GM23248 (cell line): ENCODE results near the gene TNK1. TPM values are rescaled to one million over a fixed set of nuclear protein-coding genes. Genes with fewer than 3 reads are reported as not detected.
"Not testable (repeated sequence)": the region's sequence is repeated elsewhere in the genome, so short reads cannot be mapped to it uniquely, and the experiment has no call there.

Experiments
- DNase-seq: peaks from one replicate; pipeline ENCODE4 v3.0.0-alpha.2; 2015
- H2AFZ ChIP-seq: fragments of 200-600 bp; sonication (generic); 2 replicates; pipeline ENCODE4 v1.6.1; 2016; ENCODE audit warnings: antibody characterized with exemption
- H3F3A ChIP-seq: fragments of 200-600 bp; sonication (generic); 2 replicates; pipeline ENCODE4 v1.6.1; 2016; ENCODE audit warnings: mild to moderate bottlenecking, antibody characterized with exemption, mixed run types; ENCODE audit not compliant: insufficient read depth
- H3K27ac ChIP-seq: fragments of 200-600 bp; sonication (generic); 2 replicates; pipeline ENCODE4 v1.5.1; 2016; ENCODE audit warnings: mild to moderate bottlenecking
- H3K27me3 ChIP-seq: fragments of 200-600 bp; sonication (generic); replicated peaks from 2 replicates; pipeline ENCODE4 v1.6.1; 2016; ENCODE audit warnings: mild to moderate bottlenecking; ENCODE audit not compliant: insufficient read depth
- H3K36me3 ChIP-seq: fragments of 200-600 bp; sonication (generic); 2 replicates; pipeline ENCODE4 v1.6.1; 2016; ENCODE audit warnings: low read depth, mild to moderate bottlenecking
- H3K4me1 ChIP-seq: fragments of 200-600 bp; sonication (generic); 2 replicates; pipeline ENCODE4 v1.6.1; 2016; ENCODE audit warnings: mild to moderate bottlenecking; ENCODE audit not compliant: insufficient read depth
- H3K4me2 ChIP-seq: fragments of 200-600 bp; sonication (generic); one replicate; pipeline ENCODE4 v1.6.1; 2016; ENCODE audit warnings: mild to moderate bottlenecking; ENCODE audit not compliant: unreplicated experiment
- H3K4me3 ChIP-seq: fragments of 200-600 bp; sonication (generic); 2 replicates; pipeline ENCODE4 v1.5.1; 2016; ENCODE audit warnings: mild to moderate bottlenecking
- H3K79me2 ChIP-seq: fragments of 200-600 bp; sonication (generic); 2 replicates; pipeline ENCODE4 v1.6.1; 2016; ENCODE audit warnings: mild to moderate bottlenecking; ENCODE audit not compliant: insufficient read depth
- H3K9ac ChIP-seq: fragments of 200-600 bp; sonication (generic); 2 replicates; pipeline ENCODE4 v1.6.1; 2016; ENCODE audit warnings: mild to moderate bottlenecking
- H3K9me2 ChIP-seq: fragments of 200-600 bp; sonication (generic); 2 replicates; pipeline ENCODE4 v1.6.1; 2016; ENCODE audit warnings: mixed run types, mild to moderate bottlenecking, moderate library complexity; ENCODE audit not compliant: insufficient read depth
- H3K9me3 ChIP-seq: fragments of 200-600 bp; sonication (generic); one replicate; pipeline ENCODE4 v1.6.1; 2017; ENCODE audit warnings: low read depth
- H4K20me1 ChIP-seq: fragments of 200-600 bp; sonication (generic); 2 replicates; pipeline ENCODE4 v1.6.0; 2016; ENCODE audit not compliant: insufficient read depth
- EZH2 ChIP-seq: fragments of 200-600 bp; sonication (generic); IDR thresholded peaks from 2 replicates; pipeline ENCODE4 v1.6.1; 2018; ENCODE audit warnings: antibody characterized with exemption, mild to moderate bottlenecking; ENCODE audit not compliant: insufficient read depth, poor library complexity, severe bottlenecking
- EZH2phosphoT487 ChIP-seq: fragments of 200-600 bp; sonication (generic); IDR thresholded peaks from 2 replicates; pipeline ENCODE4 v1.6.1; 2018; ENCODE audit warnings: antibody characterized with exemption, moderate library complexity, mild to moderate bottlenecking, low read depth; ENCODE audit not compliant: insufficient read depth
- WGBS, 2 experiments: methylation state at CpG; one replicate each; pipeline ENCODE4 v1.1.6; 2015 to 2017; ENCODE audit warnings: low lambda C conversion rate in 2 of 2, low coverage in 1 of 2; ENCODE audit errors: missing lambda C conversion rate in 2 of 2; 5-methylcytosine and 5-hydroxymethylcytosine counted together
- in situ Hi-C: fragments of 300-500 bp; cut with MboI; formaldehyde crosslinking; loops from 2 replicates; pipeline ENCODE4 v1.15.0; 2020
- polyA plus RNA-seq: library from polyadenylated mRNA; unstranded; fragments of >200 nt; fragmentation: Nextera tagmentation; extraction: Ambion mirVana; gene quantifications from 2 replicates; pipeline ENCODE4 v1.2.1, GENCODE V29; 2016
- total RNA-seq: library from RNA; depleted of rRNA; stranded (reverse); fragments of >200 nt; shearing (Covaris generic); gene quantifications from 2 replicates; pipeline ENCODE4 v1.2.3, GENCODE V29; 2014

TNK1 gene
- total and polyA plus RNA-seq, 2 experiments from 2014 or later, result 0.43 to 1.2 TPM

- 0 out of 2 replicates have a peak, but pooled peaks cover 3% of the 10 kb centered on the region for H3K27me3 ChIP-seq
- no peak for TF ChIP-seq EZH2
- TF ChIP-seq EZH2phosphoT487, result no peak
- in situ Hi-C loops, result no loop called here
- no peaks in the 10 kb centered on the region for H3K9me2 ChIP-seq
- H3K9ac ChIP-seq, result no peak within 1 kb of the TSS
- H3K4me2 ChIP-seq, result no peak within 1 kb of the TSS
- no peaks in the 10 kb centered on the region for H3K79me2 ChIP-seq
- H4K20me1 ChIP-seq, result no peaks in the 10 kb centered on the region
- H3K27ac ChIP-seq, result no peak within 1 kb of the TSS
- no peaks in the 10 kb centered on the region for H3K4me1 ChIP-seq
- no peaks in the 10 kb centered on the region for H3K36me3 ChIP-seq
- H3K4me3 ChIP-seq, result no peak within 1 kb of the TSS
- no peaks in the 10 kb centered on the region for H3K9me3 ChIP-seq
- no peaks in the 10 kb centered on the region for H3F3A ChIP-seq
- WGBS, 2 experiments, result 19 to 28% methylated on average over 12 to 17 of the region's 17 CpGs
- no peak for DNase-seq
- H2AFZ ChIP-seq, result no peak within 1 kb of the TSS
Measured at GRCh38 chr17:7336240-7337175, 44.4 kb upstream of the TNK1 start, which contains the start of gene ACAP1. Gene ACAP1 (plus strand): TSS chr17:7336529. CDS start chr17:7336735, 206 bp downstream.

GRCh38 chr17:7337600-7337999, 43.3 kb upstream of the TNK1 start:
- H3K9me3 ChIP-seq, H4K20me1 ChIP-seq, H3K4me2 ChIP-seq, in situ Hi-C loops, H3K36me3 ChIP-seq, H3K4me1 ChIP-seq, H3K4me3 ChIP-seq, H3K27me3 ChIP-seq, H3K27ac ChIP-seq, H3F3A ChIP-seq, H3K79me2 ChIP-seq, H2AFZ ChIP-seq, H3K9me2 ChIP-seq, H3K9ac ChIP-seq, DNase-seq: not testable (repeated sequence)
- 68 to 69% methylated on average over 7 of the region's 7 CpGs for WGBS, 2 experiments

DNA sequence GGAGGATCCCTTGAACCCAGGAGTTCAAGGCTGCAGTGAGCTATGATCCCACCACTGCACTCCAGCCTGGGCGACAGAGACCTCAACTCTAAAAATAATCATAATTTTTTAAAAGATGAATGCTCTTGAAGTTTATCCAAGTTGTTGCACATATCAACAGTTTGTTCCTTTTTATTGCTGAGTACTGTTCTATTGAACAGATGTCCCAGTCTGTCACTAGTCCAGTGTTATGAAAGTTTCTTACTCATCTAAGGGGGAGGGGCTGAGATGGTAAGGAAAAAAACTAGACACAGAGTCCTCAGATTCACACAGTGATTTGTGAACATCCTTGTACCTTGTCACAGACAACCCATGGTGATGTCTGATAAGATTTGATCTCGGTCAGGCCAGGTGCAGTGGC, 40.7 kb upstream of the TNK1 start:
- Histone ChIP-seq H3K4me2 (no peak overlapping the region), H3K9ac (no peak overlapping the region), H4K20me1 (no peaks in the 10 kb centered on the region), H3K4me3 (no peak overlapping the region), H3K9me2 (no peaks in the 10 kb centered on the region), H3K27me3 (peaks cover 8% of the 10 kb centered on the region; the same call in 1 of the 2 replicates), H3K27ac (no peak overlapping the region), H2AFZ (no peak overlapping the region), H3K4me1 (no peaks in the 10 kb centered on the region), H3K79me2 (no peaks in the 10 kb centered on the region), H3F3A (no peaks in the 10 kb centered on the region), H3K36me3 (no peaks in the 10 kb centered on the region), H3K9me3 (no peaks in the 10 kb centered on the region)
- WGBS, 2 experiments, result 28 to 35% methylated on average over 2 of the region's 2 CpGs
- in situ Hi-C loops, result no loop called here
- DNase-seq, result peak; percentile 62
- TF ChIP-seq EZH2phosphoT487 (no peak), EZH2 (no peak)

GRCh38 chr17:7341842-7342241, 39.0 kb upstream of the TNK1 start:
- Histone ChIP-seq H3K36me3 (no peaks in the 10 kb centered on the region), H3K9ac (no peak overlapping the region), H3K27ac (no peak overlapping the region), H3F3A (0 out of 2 replicates have a peak, but pooled peaks cover 6% of the 10 kb centered on the region), H3K4me3 (no peak overlapping the region), H3K4me1 (no peaks in the 10 kb centered on the region), H3K9me2 (no peaks in the 10 kb centered on the region), H2AFZ (no peak overlapping the region), H3K9me3 (no peaks in the 10 kb centered on the region), H4K20me1 (no peaks in the 10 kb centered on the region), H3K27me3 (peaks cover 8% of the 10 kb centered on the region; the same call in 1 of the 2 replicates), H3K79me2 (no peaks in the 10 kb centered on the region), H3K4me2 (no peak overlapping the region)
- 85 to 87% methylated on average over 13 of the region's 13 CpGs for WGBS, 2 experiments
- in situ Hi-C loops, result no loop called here
- TF ChIP-seq EZH2phosphoT487 (no peak), EZH2 (no peak)
- no peak for DNase-seq
